H9 (cell line): ENCODE results near the gene F13A1. TPM values are rescaled to one million over a fixed set of nuclear protein-coding genes. Genes with fewer than 3 reads are reported as not detected.

ENCODE experiments used
- DNase-seq: peaks from one replicate; pipeline ENCODE4 v3.0.0-alpha.2; 2017
- H2AFZ ChIP-seq: one replicate; pipeline ENCODE4 v1.6.1; 2013; ENCODE audit warnings: mild to moderate bottlenecking, low read length, control low read depth, moderate library complexity
- H2AK5ac ChIP-seq: 2 replicates; pipeline ENCODE4 v1.6.1; 2013; ENCODE audit warnings: low read length, control low read depth, mixed read lengths; ENCODE audit not compliant: insufficient read length
- H2BK120ac ChIP-seq: one replicate; pipeline ENCODE4 v1.6.1; 2013; ENCODE audit warnings: low read depth, mild to moderate bottlenecking, low read length, control low read depth, inconsistent platforms; ENCODE audit not compliant: poor library complexity, severe bottlenecking
- H2BK12ac ChIP-seq: 2 replicates; pipeline ENCODE4 v1.6.1; 2013; ENCODE audit warnings: low read length, control low read depth, mixed read lengths, low read depth; ENCODE audit not compliant: insufficient read length
- H2BK15ac ChIP-seq: 2 replicates; pipeline ENCODE4 v1.6.1; 2013; ENCODE audit warnings: low read depth, low read length, control low read depth
- H2BK20ac ChIP-seq: one replicate; pipeline ENCODE4 v1.6.1; 2013; ENCODE audit warnings: low read depth, mild to moderate bottlenecking, low read length, control low read depth, inconsistent platforms; ENCODE audit not compliant: poor library complexity, severe bottlenecking
- H2BK5ac ChIP-seq: 2 replicates; pipeline ENCODE4 v1.6.1; 2013; ENCODE audit warnings: low read length, control low read depth, mixed read lengths; ENCODE audit not compliant: insufficient read length
- H3K14ac ChIP-seq: 2 replicates; pipeline ENCODE4 v1.6.1; 2013; ENCODE audit warnings: low read length, control low read depth; ENCODE audit not compliant: insufficient read depth
- H3K18ac ChIP-seq: 2 replicates; pipeline ENCODE4 v1.6.1; 2013; ENCODE audit warnings: low read depth, mild to moderate bottlenecking, mixed read lengths, low read length, control low read depth; ENCODE audit not compliant: insufficient read length
- H3K23ac ChIP-seq: 2 replicates; pipeline ENCODE4 v1.6.1; 2013; ENCODE audit warnings: low read length, control low read depth, mixed read lengths, low read depth; ENCODE audit not compliant: insufficient read length
- H3K23me2 ChIP-seq: 2 replicates; pipeline ENCODE4 v1.6.1; 2013; ENCODE audit warnings: low read depth, mild to moderate bottlenecking, mixed read lengths, low read length, control low read depth; ENCODE audit not compliant: insufficient read length, poor library complexity, severe bottlenecking
- H3K27ac ChIP-seq: 2 replicates; pipeline ENCODE4 v1.5.1; 2013; ENCODE audit warnings: low read length, control low read depth, mixed read lengths, low read depth; ENCODE audit not compliant: insufficient read length
- H3K27me3 ChIP-seq: 2 replicates; pipeline ENCODE4 v1.6.1; 2013; ENCODE audit warnings: low read length, control low read depth, inconsistent platforms; ENCODE audit not compliant: insufficient read depth
- H3K4ac ChIP-seq: 2 replicates; pipeline ENCODE4 v1.6.1; 2013; ENCODE audit warnings: low read depth, mild to moderate bottlenecking, control low read depth, inconsistent platforms, low read length, moderate library complexity
- H3K4me1 ChIP-seq: 2 replicates; pipeline ENCODE4 v1.6.1; 2013; ENCODE audit warnings: low read length, control low read depth, inconsistent platforms; ENCODE audit not compliant: insufficient read depth
- H3K4me2 ChIP-seq: 2 replicates; pipeline ENCODE4 v1.6.1; 2013; ENCODE audit warnings: low read length, control low read depth, mixed read lengths; ENCODE audit not compliant: insufficient read length, insufficient read depth
- H3K56ac ChIP-seq: 2 replicates; pipeline ENCODE4 v1.6.1; 2013; ENCODE audit warnings: low read depth, mild to moderate bottlenecking, mixed read lengths, low read length, control low read depth; ENCODE audit not compliant: insufficient read length
- H3K79me1 ChIP-seq: 2 replicates; pipeline ENCODE4 v1.6.1; 2013; ENCODE audit warnings: low read depth, mild to moderate bottlenecking, moderate library complexity, low read length, control low read depth, inconsistent platforms; ENCODE audit not compliant: insufficient read depth, poor library complexity, severe bottlenecking
- H3K79me2 ChIP-seq: 2 replicates; pipeline ENCODE4 v1.6.1; 2013; ENCODE audit warnings: low read length, control low read depth, inconsistent platforms; ENCODE audit not compliant: insufficient read depth
- H3K9ac ChIP-seq: 2 replicates; pipeline ENCODE4 v1.6.1; 2013; ENCODE audit warnings: low read length, control low read depth, mixed read lengths; ENCODE audit not compliant: insufficient read length; ENCODE audit errors: extremely low read depth
- H3K9me3 ChIP-seq: one replicate; pipeline ENCODE4 v1.6.1; 2013; ENCODE audit warnings: low read depth, low read length, inconsistent platforms; ENCODE audit not compliant: control insufficient read depth
- H3T11ph ChIP-seq: one replicate; pipeline ENCODE4 v1.6.1; 2013; ENCODE audit warnings: mild to moderate bottlenecking, low read length, control low read depth, inconsistent platforms
- H4K20me1 ChIP-seq: one replicate; pipeline ENCODE4 v1.6.1; 2013; ENCODE audit not compliant: control insufficient read depth, insufficient read length, insufficient read depth
- H4K5ac ChIP-seq: 2 replicates; pipeline ENCODE4 v1.6.1; 2013; ENCODE audit warnings: low read depth, mild to moderate bottlenecking, mixed read lengths, low read length, control low read depth; ENCODE audit not compliant: insufficient read length
- H4K8ac ChIP-seq: replicated peaks from 2 replicates; pipeline ENCODE4 v1.6.1; 2013; ENCODE audit warnings: low read length, control low read depth, mixed read lengths, low read depth; ENCODE audit not compliant: insufficient read length
- H4K91ac ChIP-seq: 2 replicates; pipeline ENCODE4 v1.6.1; 2013; ENCODE audit warnings: low read depth, mild to moderate bottlenecking, moderate library complexity, mixed read lengths, low read length, control low read depth; ENCODE audit not compliant: insufficient read length
- H3K27ac Mint-ChIP-seq, 3 experiments: 2 replicates in 2 of 3; 3 replicates in 1 of 3; pipeline ENCODE4 v1.8.0; 2020 to 2021; ENCODE audit warnings: mixed read lengths in 3 of 3, mild to moderate bottlenecking in 1 of 3, moderate library complexity in 1 of 3
- H3K27me3 Mint-ChIP-seq: 2 replicates; pipeline ENCODE4 v1.8.0; 2021; ENCODE audit warnings: low read depth, mild to moderate bottlenecking, moderate library complexity, mixed read lengths
- H3K36me3 Mint-ChIP-seq, 3 experiments: 2 replicates in 2 of 3; 3 replicates in 1 of 3; pipeline ENCODE4 v1.8.0; 2020 to 2021; ENCODE audit warnings: low read depth in 3 of 3, mixed read lengths in 3 of 3; ENCODE audit not compliant: insufficient read depth in 1 of 3
- H3K4me1 Mint-ChIP-seq, 2 experiments: 2 replicates each; pipeline ENCODE4 v1.8.0; 2020; ENCODE audit warnings: mixed read lengths in 2 of 2
- H3K4me3 Mint-ChIP-seq, 2 experiments: 2 replicates in 1 of 2; 3 replicates in 1 of 2; pipeline ENCODE4 v1.8.0; 2020 to 2021; ENCODE audit warnings: mild to moderate bottlenecking in 2 of 2, mixed read lengths in 2 of 2, moderate library complexity in 1 of 2
- H3K9me3 Mint-ChIP-seq, 2 experiments: 2 replicates in 1 of 2; 3 replicates in 1 of 2; pipeline ENCODE4 v1.8.0; 2020; ENCODE audit warnings: mild to moderate bottlenecking in 2 of 2, mixed read lengths in 2 of 2, moderate library complexity in 1 of 2
- CTCF ChIP-seq: fragments of 200-600 bp; sonication (generic); conservative IDR thresholded peaks from 3 replicates; pipeline ENCODE4 v1.8.0; 2021; ENCODE audit warnings: antibody characterized with exemption, mild to moderate bottlenecking
- WGBS: extraction: QIAGEN DNeasy Blood & Tissue Kit; methylation state at CpG from one replicate; pipeline ENCODE4 v1.1.7; 2013; ENCODE audit warnings: missing lambda C conversion rate, low lambda C conversion rate, mixed read lengths; ENCODE audit not compliant: insufficient read length; ENCODE audit errors: extremely low coverage; 5-methylcytosine and 5-hydroxymethylcytosine counted together
- total RNA-seq: library from RNA; stranded (reverse); gene quantifications from 2 replicates; pipeline ENCODE4 v1.2.1, GENCODE V29; 2021

The F13A1 gene
- total RNA-seq, 1 experiment from 2014 or later, result 0.15 TPM

- H3K27me3 Mint-ChIP-seq, result no peaks in the 10 kb centered on the region; the same call in 1 of the 2 replicates
- DNase-seq, result no peak
- H2BK15ac ChIP-seq, result no peak overlapping the region
- H3K27me3 ChIP-seq, result no peaks in the 10 kb centered on the region
- H3K79me2 ChIP-seq, result no peaks in the 10 kb centered on the region
- H3K18ac ChIP-seq, result no peak overlapping the region
- no CpG with 5 or more reads among the region's 11 CpGs for WGBS
- no peaks in the 10 kb centered on the region for H3K79me1 ChIP-seq
- H3K4ac ChIP-seq, result no peak overlapping the region
- H3K27ac Mint-ChIP-seq, result no peak overlapping the region; a peak in 1 of 7 replicates
- H3T11ph ChIP-seq, result no peak overlapping the region
- H3K23ac ChIP-seq, result no peak overlapping the region
- H3K23me2 ChIP-seq, result no peaks in the 10 kb centered on the region
- no peak overlapping the region for H2BK12ac ChIP-seq
- no peaks in the 10 kb centered on the region for H3K9me3 ChIP-seq
- no peak overlapping the region for H3K14ac ChIP-seq
- H2AFZ ChIP-seq, result no peak overlapping the region
- H3K27ac ChIP-seq, result no peak overlapping the region
- H3K4me2 ChIP-seq, result no peak overlapping the region
- H3K4me1 Mint-ChIP-seq, result peaks cover 4 to 10% of the 10 kb centered on the region in 2 experiments; a peak in 2 of 4 replicates
- no peaks in the 10 kb centered on the region for H3K9me3 Mint-ChIP-seq
- no peak overlapping the region for H4K8ac ChIP-seq
- no peak overlapping the region for H2AK5ac ChIP-seq
- H4K91ac ChIP-seq, result no peak overlapping the region
- H3K4me1 ChIP-seq, result no peaks in the 10 kb centered on the region
- no peak overlapping the region for H2BK5ac ChIP-seq
- no peaks in the 10 kb centered on the region for H4K20me1 ChIP-seq
- no peak overlapping the region for H3K4me3 Mint-ChIP-seq
- H3K9ac ChIP-seq, result no peak overlapping the region
- no peak overlapping the region for H4K5ac ChIP-seq
- peak; percentile 40; the same call in 2 of the 3 replicates for TF ChIP-seq CTCF
- no peaks in the 10 kb centered on the region for H3K36me3 Mint-ChIP-seq
- H2BK120ac ChIP-seq, result no peak overlapping the region
- H2BK20ac ChIP-seq, result no peak overlapping the region
- no peak overlapping the region for H3K56ac ChIP-seq
These were observed 140.4 kb downstream of the F13A1 start for GRCh38 chr6:6179858-6180623.
